IPS-NIHi11 (cell line): ENCODE results near the gene GRB7.
A peak's percentile ranks its signal among the peaks of the same experiment; 100 is the strongest.
"Not testable (repeated sequence)": the region's sequence is repeated elsewhere in the genome, so short reads cannot be mapped to it uniquely, and the experiment has no call there.

Source experiments
- DNase-seq: peaks from one replicate; pipeline ENCODE4 v3.0.0; 2012; ENCODE audit warnings: mixed read lengths, low spot score

The GRB7 gene

DNA sequence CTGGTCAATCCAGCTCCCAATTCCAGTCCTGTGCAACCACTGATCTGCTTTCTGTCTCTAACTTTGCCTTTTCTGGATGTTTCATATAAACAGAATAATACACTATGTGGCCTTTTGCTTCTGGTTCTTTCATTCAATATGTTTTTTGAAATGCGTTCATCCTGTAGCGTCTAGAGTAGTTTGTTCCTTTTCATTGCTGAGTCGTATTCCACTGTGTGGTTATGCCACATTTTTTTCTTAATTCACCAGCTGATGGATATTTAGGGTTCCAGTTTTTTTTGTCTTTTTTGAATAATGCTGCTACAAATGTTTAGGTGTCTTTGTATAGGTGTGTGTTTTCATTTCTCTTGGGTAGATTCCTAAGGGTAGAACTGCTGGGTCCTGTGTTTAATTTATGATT, 5.2 kb upstream of the GRB7 start:
- no peak for DNase-seq

DNA sequence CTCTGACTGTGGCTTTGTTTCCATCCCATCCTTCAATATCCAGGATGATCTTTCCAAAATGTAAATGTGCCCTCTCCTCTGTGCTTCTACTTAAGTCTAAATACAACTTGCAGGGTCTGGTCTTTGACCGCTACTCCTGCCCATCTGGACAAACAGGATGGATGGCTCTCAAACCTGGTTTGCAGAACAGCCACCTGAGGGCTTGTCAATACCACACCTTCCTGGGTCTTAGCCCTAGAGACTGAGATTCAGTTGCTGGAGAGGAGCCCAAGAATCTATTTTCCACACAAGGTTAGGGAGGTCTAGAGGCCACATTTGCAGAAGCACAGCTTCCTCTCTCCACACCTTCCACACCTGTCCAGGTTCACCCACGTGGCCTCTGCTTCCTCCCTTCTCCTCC, 1.9 kb upstream of the GRB7 start:
- no peak for DNase-seq

DNA sequence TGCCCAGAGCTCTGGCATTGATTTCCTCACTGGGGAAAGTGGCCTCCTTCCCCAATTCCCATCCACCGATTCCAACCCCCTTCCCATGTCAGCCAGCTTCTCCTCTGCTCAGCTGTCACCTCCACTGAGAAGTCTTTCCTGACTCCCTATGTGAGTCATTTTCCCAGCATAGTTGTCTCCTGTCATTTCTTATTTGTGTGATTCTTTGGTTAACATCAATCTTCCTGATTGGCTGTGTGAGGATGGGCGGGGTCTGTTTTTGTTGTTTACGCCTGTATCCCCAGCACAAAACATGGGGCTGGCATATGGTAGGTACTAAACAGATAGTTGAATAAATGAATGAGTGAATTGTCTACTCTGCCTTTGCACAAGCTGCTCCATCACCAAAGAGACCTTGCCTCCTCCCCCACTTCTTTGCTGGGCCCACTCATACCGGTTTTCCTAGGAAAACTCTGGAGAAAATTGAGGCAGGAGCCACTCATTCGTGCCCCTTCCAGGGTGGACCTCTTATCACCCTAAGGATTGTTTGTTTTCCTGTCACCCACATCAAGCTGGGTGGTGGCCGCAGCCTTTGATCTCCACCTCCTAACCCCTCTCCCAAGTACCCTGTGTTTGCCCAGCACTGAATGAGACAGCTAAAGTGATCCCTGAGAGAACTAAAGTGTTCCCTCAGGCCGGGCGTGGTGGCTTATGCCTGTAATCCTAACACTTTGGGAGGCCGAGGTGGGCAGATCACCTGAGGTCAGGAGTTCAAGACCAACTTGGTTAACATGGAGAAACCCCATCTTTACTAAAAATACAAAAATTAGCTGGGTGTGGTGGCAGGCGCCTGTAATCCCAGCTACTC, 1.2 kb upstream of the GRB7 start:
- DNase-seq = no peak

DNA sequence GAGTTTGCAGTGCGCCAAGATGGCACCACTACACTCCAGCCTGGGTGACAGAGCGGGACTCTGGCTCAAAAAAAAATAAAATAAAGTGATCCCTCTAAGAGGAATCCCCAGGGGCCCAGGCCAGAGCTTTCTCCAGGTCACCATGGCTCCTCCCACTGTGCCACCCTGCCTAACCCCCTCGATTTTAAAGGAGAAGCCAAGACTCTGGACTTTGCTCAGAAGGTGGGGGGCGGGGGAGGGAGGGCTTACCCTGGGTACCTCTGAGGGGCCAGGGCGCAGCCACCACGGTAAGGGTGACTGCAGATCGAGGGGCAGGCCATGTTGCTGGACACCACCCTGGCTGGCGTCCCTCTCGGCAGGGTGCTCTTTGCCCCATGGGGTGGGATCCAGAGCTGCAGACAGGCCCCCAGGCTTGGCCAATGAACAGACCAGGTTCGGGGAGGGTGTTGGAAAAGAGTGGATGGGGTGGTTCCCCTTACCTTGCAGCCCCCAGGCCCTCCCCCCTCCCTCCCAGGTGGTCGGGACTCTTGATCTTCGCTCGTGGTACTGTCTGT, 455 bp upstream of the GRB7 start:
- DNase-seq = no peak

DNA sequence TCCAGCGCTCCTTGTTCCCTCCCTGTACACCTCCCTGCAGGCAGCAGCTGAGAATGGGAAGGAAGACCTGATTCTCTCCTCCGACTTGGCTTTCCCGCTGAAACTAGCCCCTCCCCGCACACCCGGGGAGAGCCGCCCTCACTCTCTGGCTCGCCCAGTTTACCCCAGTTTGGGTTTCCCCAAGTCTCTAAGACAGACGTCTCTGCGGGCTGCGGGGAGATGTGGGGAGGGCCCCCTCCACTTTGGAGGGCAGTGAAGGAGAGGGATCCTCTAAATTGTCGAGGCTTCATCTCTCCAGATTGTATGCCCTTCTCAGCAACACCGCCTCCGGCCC, 797 bp downstream of the GRB7 start:
- peak; percentile 76 for DNase-seq

DNA sequence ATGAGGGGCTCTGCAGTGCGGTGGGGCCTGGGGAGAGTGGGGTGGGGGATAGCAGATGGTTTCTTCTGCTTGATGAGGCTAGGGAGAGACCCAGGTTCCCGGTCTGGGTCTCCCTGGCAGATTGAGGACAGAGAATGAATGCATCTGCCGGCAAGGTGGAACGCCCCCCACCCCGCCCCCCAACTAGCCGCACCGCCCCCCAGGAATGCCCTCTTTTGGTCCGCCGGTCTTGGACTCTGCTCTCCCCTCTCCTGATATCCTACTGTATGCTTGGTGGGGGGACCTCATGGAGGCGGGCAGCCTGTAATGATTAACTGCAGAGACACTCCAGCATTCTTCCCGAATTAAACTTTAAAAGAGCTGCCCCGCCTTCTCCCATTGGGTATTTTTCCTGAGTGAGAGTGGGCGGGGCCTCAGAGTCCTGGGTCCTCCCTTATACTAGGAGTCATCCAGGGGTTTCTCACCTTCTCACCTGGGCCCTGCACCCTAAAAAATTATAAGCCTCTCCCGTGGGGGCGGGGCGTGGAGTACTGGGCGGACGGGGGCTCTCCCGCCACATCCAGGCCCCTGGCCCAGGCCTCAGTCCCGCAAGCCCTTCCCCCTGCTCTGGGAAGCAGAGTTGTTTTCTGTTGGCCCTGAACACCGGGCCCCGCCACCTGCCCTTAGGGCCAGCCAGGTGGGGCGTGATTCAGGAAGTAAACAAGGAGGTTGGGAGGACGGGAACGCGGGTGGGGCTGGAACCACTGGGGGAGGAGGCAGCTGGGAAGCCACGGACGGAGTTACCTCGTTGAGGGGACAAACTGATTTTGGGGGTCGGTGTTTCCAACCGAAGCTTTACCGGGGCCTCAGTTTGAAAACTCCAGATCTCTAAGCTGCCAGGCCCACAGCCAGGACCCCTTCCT, 1.5 kb downstream of the GRB7 start:
- no peak for DNase-seq

DNA sequence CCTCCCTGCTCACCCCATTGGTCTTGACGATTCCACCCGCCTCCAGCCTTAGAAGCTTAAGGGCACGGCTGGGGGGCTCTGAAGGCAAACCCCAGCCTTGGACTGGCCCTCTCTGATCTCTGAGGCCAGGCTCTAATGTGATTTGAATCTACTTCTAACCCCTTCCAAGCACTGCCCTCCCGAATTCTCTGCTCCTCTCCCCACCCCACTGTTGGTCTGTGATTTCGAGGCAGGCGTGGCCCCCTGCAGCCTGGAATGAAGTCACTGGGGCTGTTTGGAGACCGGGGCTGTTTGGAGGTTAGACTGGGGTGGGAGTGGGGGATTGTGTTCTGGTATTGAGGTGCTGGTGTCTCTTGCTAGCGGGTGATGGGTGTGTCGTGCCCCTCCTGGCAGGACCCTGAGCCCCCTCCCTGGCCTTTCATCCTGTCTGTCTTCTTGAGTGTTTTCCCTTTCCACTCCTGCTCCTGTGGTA, 2.2 kb downstream of the GRB7 start:
- no peak for DNase-seq

DNA sequence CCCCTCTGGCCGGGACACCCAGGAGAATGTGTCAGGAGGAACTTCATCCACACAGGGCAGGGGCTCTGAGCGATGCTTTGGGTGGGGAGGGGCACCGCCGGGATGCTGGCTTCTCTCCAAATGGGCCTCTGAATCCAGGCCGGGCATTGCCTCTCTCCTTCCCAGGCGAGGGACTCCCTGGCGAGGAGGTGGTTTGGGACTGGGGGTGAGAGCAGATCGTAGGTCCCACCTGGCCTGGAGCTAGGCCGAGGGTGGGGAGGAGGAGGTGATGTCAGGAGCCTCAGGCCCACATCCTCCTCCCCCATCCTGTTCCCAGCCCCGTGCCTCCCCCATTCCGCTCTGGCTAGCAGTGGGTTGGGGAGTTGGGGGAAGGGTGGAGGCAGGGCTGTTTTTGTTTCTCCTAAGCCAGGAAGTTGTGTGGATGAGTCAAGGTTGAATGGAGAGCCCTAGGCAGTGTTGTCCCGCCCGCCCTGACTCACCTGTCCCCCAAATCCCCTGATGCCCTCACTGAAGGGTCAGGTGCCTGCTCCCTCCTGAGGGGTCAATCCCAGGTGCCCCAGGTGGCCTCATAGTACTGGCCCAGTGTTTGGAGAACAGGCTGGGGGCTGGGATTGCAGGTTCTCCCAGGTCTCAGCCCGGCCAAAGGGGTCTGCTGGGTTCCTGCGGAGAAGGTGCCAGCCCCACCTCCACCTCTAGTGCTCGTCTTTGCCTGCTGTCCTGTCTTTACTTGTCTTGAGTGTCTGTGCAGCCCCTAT, 2.8 kb downstream of the GRB7 start:
- peak; percentile 76 for DNase-seq

DNA sequence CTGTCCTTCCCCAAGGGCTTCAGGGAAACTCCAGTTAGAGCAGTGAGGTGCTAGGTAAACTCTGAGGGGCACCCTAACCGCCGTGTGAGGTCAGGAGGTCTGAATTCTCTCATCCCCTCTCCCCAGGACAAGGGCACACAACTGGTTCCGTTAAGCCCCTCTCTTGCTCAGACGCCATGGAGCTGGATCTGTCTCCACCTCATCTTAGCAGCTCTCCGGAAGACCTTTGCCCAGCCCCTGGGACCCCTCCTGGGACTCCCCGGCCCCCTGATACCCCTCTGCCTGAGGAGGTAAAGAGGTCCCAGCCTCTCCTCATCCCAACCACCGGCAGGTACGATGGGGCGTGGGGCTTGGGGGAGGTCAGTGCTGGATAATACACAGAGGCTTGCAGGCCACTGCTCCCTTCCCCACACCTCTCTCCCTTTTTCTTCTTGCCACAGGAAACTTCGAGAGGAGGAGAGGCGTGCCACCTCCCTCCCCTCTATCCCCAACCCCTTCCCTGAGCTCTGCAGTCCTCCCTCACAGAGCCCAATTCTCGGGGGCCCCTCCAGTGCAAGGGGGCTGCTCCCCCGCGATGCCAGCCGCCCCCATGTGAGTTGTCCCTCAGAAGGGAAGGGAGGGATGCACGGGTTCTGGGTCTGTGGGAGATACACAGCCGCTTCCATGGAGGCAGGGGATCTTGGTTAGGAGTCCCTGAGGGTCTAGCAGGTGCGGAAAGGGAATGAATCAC, 4.6 kb downstream of the GRB7 start:
- DNase-seq = no peak

DNA sequence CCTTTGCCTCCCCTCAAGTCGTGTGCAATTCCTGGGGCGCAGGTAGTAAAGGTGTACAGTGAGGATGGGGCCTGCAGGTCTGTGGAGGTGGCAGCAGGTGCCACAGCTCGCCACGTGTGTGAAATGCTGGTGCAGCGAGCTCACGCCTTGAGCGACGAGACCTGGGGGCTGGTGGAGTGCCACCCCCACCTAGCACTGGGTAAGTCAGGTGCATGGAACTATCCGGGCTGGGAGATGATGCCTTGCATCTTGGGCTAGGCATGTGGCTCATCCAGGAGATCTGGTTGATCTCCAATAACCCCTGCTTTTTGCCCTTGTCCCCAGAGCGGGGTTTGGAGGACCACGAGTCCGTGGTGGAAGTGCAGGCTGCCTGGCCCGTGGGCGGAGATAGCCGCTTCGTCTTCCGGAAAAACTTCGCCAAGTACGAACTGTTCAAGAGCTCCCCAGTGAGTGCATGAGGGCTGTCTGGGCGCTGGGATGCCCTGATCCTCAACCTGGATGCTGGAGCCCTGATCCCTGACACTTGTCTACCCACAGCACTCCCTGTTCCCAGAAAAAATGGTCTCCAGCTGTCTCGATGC, 5.2 kb downstream of the GRB7 start:
- no peak for DNase-seq

DNA sequence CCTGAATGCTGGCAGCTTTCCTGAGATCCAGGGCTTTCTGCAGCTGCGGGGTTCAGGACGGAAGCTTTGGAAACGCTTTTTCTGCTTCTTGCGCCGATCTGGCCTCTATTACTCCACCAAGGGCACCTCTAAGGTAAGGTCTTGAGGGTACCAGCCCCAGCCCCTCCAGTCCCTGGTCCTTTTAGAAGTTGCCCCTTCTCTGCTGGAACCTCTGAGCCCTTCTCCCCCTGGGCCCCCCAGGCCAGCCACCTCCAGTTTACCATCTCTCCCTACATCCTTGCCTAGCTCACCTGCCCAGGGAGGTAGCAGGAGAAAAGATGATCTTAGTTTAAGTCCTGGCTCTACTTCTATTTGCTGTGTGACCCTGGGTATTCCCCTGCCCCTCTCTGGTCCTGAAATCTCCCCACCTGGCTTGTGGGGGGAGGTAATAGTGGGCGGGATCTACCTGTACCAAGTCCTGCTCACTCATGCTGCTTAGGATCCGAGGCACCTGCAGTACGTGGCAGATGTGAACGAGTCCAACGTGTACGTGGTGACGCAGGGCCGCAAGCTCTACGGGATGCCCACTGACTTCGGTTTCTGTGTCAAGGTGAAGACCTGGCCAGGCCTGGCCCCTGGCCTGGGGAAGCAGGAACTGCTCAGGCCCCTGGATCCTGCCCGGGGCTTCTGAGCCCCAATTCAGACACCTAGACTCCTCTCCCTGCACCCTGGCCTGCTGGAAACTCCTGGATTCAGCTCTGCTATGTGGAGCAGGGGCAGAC, 6.5 kb downstream of the GRB7 start:
- DNase-seq = no peak

DNA sequence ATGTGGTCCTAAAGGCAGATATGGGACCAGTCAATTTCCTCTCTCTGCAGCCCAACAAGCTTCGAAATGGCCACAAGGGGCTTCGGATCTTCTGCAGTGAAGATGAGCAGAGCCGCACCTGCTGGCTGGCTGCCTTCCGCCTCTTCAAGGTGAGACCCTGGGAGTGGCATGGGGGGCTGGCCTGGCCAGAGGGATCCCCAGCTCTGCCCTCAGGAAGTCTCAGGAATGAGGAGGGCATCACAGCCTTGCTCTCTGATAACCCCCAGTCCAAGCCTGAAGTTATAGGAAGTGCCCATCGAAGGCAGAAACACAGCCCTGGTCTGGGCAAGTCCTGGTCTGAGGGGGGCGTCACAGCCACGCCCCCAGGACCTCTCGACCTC, 7.1 kb downstream of the GRB7 start:
- DNase-seq = no peak

DNA sequence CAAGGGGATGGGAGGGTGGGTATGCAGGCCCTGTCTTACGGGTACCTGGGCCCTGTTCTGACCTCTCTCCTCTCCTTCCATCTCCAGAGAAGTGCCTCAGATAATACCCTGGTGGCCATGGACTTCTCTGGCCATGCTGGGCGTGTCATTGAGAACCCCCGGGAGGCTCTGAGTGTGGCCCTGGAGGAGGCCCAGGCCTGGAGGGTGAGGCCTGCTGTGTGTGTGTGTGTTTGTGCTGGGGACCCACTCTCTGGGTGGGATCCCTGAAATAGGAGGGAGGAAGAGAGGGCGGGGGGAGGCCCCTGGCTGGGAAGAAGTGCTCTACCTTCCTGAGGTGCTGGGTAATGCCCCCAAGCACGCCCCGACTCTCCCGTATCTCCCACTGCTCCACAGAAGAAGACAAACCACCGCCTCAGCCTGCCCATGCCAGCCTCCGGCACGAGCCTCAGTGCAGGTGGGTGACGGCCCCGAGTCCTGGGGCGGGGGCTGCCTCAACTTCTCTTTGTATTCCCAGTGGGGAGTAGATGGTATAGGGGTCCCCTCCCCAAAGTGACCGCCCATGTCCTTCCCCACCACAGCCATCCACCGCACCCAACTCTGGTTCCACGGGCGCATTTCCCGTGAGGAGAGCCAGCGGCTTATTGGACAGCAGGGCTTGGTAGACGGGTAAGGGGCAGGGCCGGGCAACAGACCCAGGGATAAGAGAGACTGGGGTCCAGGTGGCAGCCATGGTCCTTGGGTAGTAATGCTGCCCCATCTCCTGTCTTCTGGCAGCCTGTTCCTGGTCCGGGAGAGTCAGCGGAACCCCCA, 7.8 kb downstream of the GRB7 start:
- no peak for DNase-seq

DNA sequence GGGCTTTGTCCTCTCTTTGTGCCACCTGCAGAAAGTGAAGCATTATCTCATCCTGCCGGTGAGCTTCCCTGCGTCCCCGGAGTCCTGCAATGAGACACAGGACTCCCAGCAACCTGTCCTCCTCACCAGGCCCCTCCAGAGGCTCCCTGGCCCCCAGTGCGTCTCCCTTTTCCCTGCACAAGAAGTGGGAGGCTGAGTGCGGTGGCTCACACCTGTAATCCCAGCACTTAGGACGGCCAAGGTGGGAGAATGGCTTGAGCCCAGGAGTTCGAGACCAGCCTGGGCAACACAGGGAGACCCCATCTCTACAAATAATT, 8.4 kb downstream of the GRB7 start:
- no peak for DNase-seq

DNA sequence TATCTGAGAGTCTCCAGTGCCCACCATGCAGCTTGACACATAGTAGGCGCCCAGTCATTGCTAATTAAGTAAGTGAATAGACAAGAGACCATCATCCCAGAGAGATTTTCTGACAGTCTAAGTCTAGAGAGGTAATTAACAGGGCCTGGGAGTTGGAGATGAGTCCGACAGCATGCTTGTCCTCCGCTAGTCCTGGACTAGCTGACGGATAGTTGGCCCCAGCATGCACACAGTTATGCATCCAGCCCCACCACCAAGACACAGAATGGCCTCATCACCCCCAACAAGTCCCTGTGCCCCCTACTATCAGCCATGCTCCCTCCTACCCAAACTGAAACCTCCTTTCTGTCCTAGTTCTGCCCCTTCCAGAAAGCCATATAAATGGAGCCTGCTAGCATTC, 10.0 kb downstream of the GRB7 start:
- no peak for DNase-seq

DNA sequence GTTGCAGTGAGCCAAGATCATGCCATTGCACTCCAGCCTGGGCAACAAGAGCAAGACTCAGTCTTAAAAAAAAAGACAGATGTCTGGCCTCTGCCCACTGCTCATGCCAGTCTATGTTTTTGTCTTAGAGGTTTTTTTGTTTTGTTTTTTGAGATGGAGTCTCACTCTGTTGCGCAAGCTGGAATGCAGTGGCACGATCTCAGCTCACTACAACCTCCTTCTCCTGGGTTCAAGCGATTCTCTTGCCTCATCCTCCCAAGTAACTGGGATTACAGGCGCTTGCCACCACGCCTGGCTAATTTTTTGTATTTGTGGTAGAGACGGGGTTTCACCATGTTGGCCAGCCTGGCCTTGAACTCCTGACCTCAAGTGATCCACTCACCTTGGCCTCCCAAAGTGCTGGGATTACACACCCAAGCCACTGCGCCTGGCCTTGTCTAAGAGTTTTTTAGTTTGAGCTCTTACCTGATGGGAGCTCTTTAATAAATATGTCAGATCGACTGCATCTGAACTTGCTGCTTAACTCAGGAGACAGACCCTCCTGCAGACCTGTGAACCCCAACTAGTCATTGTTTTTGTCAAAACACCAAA, 10.8 kb downstream of the GRB7 start:
- DNase-seq = not testable (repeated sequence)

DNA sequence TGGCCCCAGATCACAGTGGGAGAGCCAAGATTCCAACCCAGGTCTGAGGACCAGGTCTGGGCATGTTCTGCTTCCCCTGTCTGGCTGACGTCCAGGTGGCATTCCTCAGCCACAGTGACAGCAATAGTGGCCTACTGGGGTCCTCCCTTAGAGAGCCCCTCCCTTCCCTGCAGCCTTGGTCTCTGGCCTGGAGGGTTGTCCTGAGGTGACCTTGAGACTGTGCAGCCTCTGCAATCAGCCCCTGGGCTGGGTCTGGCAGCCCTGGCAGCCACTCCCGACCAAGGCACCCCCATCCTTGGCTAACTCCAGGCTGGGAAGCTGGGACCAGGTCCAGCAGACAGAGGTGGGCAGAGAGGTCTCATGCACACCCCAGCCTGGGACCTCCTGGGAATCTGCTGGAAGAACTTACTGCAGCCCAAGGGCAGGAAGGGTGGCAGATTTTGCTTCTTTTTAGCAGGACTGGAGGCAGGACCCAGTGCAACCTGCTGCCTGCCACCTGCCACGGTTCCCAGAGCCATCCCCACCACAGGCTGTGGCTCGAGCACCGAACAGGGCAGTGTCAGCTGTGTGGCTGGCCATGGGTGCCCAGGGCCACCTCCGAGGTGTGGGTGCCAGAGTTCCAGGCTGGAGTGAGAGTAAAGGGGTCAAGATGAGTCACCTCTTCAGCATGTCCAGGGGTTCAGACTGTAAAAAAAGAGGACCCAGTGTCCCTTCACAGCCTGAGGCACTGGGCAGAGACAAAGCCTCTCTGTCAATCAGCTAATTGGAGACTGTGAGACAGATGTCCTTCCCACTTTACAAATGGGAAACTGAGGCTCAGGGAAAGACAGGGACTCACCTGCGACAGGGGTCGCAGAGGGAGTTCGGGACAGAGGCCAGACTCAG, 12.6 kb downstream of the GRB7 start:
- DNase-seq = no peak

DNA sequence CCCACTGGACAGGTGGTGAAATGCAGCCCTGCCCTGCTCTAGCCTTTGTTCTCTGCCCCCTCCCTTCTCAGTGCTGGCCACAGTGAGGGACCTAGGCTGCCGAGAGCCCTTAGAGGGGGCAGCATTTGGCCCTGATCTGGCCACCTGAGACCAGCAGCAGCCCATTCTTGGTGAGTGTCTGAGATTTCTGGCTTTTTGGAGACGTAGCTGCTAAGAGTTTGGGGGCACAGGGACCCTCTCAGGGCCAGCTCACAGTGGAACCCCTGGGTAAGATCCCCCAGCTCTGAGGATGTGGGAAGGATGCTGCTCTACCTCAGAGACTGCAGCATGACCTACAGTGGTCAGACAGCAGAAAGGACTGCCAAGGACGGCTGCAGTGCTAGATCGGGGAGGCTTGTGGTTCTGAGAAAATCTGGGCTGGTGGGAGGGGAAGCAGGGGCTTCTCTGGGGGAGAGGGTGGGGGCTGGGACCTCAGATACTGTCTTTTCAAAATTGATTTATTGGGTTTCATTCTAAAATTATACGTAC, 13.3 kb downstream of the GRB7 start:
- no peak for DNase-seq
